ENCODE measurements around the gene PRUNE2.

GRCh38 chr9:76610011-76610352 lies 295.9 kb downstream of the PRUNE2 start:
- TF ChIP-seq CTCF (IDR thresholded peaks at IDR 0.05) (no peak), POLR2A (IDR thresholded peaks at IDR 0.05) (no peak), EP300 (IDR thresholded peaks at IDR 0.05) (no peak)
